HG02798 (cell line): ENCODE measurements around the gene HSPA9.

Experiments used
- ATAC-seq: cut with Tn5 transposase; IDR thresholded peaks from one replicate; pipeline ENCODE4 v1.9.1; 2021; ENCODE audit warnings: mild to moderate bottlenecking; ENCODE audit not compliant: unreplicated experiment, poor library complexity

The HSPA9 gene

GRCh38 chr5:138575194-138576015 lies at the start of gene HSPA9:
HSPA9 (minus strand) TSS chr5:138575401; CDS start chr5:138575318, 83 bp downstream.
- ATAC-seq: peak; percentile 89

DNA sequence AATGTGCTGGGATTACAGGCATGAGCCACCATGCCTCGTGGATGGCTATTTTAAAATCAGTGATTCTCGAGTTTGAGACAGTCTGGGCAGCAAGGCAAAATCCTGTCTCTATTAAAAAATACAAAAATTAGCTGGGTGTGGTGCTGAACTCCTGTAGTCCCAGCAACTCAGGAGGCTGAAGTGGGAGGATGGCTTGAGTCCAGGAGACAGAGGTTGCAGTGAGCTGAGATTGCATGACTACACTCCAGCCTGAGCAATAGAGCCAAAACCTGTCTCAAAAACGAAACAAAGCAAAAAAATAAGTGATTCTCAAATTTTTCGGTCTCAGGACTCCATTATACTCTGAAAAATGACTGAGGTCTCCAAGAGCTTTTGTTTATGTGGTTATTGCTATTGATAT lies 47.9 kb upstream of the HSPA9 start:
- no peak for ATAC-seq

DNA sequence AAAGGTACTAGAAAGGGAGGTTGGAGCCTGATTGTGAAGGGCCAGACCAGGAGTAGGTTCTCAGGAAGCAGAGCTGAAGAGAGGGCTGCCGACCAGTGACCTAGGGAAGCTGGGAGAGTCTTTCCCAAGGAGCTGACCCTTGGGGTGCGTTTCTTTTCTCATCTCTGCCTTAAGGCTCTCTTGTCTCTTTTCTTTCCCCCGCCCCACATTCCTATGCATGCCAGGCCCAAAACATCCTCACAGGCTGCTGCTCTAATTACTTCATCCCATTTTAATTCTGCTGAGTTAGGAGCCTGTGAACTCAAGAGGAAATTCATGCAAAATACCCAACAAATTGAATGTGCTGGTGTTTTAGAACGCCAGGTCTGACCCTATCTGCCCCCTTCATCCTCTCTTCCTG lies 46.9 kb upstream of the HSPA9 start:
- ATAC-seq: no peak

GRCh38 chr5:138620663-138621224 lies 45.5 kb upstream of the HSPA9 start:
- ATAC-seq: no peak

GRCh38 chr5:138616508-138616907 lies 41.3 kb upstream of the HSPA9 start:
- no peak for ATAC-seq

DNA sequence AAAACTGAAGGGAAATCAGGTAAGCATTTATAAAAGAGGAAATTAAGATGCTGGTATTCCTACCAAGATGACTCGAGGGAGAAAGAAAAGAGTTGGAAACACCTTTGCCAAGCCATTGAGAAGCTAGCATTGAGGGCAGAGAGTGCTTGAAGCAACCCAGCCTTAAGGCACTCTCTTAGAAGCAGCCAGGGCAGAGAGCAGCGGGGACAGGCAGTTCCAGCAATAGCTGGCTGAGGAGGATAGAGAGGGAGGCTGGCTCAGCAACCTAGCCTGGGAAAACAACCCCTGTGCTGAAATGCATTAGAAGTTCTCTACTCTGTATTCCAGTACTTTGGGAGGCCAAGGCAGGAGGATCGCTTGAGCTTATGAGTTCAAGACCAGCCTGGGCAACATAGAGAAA lies 40.3 kb upstream of the HSPA9 start:
- no peak for ATAC-seq

- ATAC-seq: no peak
Observed at GRCh38 chr5:138611678-138612218, 36.5 kb upstream of the HSPA9 start.

- no peak for ATAC-seq
Observed at GRCh38 chr5:138610918-138611677, 35.9 kb upstream of the HSPA9 start.

GRCh38 chr5:138610415-138610917 lies 35.3 kb upstream of the HSPA9 start:
- ATAC-seq: no peak

- ATAC-seq: no peak
Observed at GRCh38 chr5:138606378-138607064, 31.3 kb upstream of the HSPA9 start.

DNA sequence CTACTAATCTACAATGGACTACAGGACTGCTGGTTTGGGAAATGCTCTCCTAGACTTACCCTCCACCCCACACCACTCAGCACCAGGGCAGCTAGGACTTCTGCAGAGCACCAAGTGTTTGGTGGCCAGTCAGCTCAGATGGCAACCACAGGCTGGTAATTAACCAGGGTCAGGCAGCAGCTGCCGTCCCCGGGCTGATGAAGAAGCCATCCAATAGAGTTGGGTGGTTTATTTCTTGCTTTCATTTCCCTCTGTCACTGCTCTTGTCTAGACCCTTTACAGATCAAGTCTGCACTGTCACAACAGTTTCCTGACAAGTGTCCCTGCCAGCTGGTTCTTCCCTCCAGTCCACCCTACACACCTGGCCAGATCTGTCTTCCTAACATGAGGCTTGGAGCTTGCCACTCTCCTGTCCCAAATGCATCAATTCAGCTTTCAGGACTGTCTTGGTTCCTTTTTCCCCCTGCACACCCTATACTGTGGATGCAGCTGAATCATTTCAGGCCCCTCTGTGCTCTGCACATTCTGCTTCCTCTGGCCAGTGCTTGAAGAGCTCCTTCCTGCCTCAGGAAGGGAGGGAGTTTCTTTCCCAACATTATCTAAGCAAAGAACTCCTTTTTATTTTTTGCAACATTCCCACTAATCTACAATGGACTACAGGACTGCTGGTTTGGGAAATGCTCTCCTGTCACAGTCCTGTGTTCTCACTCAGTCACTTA lies 30.2 kb upstream of the HSPA9 start:
- peak; percentile 68 for ATAC-seq

GRCh38 chr5:138604176-138604785 lies 29.1 kb upstream of the HSPA9 start:
- no peak for ATAC-seq

DNA sequence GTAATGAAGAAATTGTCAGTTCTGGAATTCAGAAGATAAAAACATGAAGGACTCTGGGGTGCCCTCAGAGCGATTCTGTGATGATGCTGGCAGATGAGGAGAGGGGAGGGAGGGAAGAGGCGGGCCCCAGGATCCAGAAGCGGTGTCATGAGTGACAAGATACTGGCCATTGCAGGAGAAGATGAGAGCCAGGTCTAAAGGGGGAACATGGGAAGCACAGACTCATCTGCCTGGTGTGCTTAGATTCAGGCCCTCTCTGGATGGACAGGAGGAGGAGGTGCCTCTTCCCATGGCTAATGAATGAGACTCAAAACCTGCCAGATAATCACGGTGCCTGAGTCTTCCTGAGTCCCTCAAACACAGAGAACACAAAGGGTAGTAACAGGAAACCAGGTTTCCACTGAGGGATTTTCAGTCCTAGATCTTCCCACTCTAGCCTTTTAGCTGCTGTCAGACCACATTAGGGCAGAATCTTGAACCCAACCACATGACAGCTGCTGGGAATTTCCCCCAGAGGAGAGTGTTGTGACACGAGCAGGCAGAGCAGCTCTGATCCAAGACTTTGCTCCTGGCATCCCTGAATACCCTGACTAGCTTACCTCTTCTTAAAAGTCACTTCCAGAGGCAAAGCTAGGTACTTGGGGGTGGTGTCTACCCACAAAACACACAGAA lies 28.2 kb upstream of the HSPA9 start:
- peak; percentile 45 for ATAC-seq

DNA sequence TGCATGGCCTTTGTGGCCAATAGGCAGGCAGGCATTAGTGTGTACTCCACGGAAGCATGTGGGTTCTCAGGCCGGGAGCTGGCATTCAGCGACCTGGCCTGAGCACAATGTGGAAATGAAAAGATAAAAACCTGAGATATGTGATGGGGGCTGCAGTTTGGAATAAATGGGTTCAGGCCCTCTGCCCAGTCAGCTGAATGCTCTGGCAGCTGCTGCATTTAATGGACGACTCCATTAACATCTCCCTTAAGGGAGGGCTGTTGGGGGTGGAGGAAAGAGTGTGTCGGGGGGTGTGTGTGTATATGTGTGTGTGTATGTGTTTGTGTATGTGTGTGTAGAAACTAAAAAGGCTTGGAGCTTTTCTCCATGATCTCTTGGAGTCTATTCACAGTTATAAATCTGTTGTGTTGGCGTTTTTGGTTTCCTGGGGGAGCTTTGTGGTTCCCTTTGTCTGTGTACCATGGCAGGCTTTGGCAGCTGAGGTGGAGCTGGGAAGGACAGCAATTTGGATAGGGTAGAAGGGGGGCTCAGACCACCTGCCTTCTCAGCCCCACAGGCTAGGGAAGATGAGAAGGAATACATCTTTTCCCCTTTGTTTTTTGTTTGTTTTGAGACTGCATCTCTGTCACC lies 27.3 kb upstream of the HSPA9 start:
- ATAC-seq: no peak

DNA sequence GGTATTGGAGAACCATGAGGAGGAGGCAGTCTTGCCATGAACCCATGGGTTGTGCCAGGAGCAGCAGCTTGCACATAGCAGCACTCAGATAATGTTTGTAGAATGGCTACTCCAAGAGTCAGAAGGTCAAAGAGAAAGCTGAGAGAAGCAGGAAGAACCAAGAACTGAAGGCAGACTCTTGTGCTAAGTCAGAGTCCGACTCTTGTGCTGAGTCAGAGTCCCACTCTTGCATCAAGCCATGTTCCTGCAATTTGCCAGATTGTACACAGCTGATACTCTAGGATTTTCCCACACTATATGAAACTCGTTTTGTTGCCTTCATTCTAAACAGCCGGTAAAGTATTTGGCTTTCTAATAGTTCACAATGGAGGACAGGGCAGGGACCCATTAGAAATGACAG lies 26.2 kb upstream of the HSPA9 start:
- no peak for ATAC-seq

- no peak for ATAC-seq
Observed at GRCh38 chr5:138600446-138600845, 25.2 kb upstream of the HSPA9 start.

- no peak for ATAC-seq
Observed at GRCh38 chr5:138597661-138598400, 22.6 kb upstream of the HSPA9 start.
